GM21825 (cell line): Measurements from ENCODE around the gene BCAR3.

ENCODE experiments used
- ATAC-seq: cut with Tn5 transposase; IDR thresholded peaks from one replicate; pipeline ENCODE4 v1.9.1; 2021; ENCODE audit warnings: mild to moderate bottlenecking, moderate library complexity; ENCODE audit not compliant: unreplicated experiment

Gene BCAR3

GRCh38 chr1:93681101-93681988 is at the start of gene BCAR3:
TSS of gene BCAR3 (minus strand) at chr1:93681837. CDS start at chr1:93674930, 6,907 bp downstream.
- ATAC-seq: peak; percentile 72

DNA sequence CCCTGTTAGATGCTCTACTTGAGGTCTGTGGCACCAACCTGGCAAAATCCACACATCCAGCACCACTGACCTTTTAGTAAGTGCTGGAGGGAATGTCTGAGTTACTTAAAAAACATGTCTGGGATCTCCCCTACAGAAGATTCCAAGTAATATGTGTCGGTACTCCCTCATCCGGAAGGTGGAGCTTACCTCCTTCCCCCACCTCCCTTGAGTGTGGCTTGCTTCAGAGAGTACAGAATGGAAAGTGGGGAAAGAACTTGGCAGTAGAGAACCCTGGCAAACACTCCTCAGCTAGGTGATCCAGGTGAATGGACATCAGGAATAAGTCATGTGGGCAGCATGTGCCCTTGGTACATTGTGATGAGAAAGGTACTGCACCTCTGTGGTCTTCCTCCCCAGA is 49.0 kb upstream of the BCAR3 start:
- ATAC-seq: no peak

DNA sequence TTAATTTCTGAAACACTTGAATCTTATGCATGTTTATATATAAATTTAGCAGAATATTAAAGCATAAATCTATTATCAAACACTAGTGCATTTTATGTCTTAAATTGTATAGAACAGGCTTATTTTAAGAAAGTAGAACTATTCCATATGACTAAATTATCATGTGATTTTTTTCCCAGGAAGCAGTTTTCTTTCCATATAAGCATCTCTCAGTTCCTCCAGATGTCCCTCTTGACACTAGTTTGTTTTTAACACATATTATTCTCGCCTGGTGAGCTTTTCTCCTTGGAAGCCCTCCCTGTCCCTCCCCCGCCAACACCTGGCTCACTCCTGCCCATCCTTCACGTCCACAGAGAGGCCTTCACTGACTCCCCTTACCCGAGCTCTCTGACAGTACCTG is 48.3 kb upstream of the BCAR3 start:
- ATAC-seq: no peak

GRCh38 chr1:93729502-93729901 is 47.9 kb upstream of the BCAR3 start:
- peak; percentile 52 for ATAC-seq

DNA sequence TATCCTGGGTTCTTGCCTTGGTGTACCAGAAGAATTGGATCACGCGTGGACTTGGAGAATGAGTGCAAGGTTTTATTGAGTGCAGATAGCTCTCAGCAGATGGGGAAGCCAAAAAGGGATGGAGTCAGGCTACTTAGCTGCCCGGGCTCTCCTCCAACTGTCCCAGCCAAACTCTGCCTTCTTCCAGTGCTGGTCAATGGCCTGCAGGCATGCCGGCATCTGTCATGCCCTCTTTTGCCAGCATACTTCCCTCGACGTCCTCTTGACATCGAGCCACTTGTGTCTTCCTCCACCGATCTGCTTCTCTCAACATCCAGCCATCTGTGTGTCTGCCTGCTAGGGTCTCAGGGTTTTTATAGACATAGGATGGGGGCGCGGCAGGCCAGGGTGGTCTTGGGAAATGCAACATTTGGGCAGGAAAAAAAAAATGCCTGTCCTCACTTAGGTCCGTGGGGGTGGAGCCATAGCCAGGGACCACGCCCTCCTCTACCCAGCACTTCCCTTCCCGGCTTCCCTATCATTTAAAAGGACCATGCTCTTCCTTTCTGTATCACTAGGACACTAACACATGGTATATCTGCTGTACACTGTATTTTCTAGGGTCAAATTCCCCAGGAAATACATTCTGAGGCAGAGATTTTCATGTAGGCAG is 47.0 kb upstream of the BCAR3 start:
- ATAC-seq: no peak

- no peak for ATAC-seq
These were observed 42.2 kb upstream of the BCAR3 start for GRCh38 chr1:93723733-93724270.

- no peak for ATAC-seq
These were observed 41.5 kb upstream of the BCAR3 start for GRCh38 chr1:93723110-93723509.

DNA sequence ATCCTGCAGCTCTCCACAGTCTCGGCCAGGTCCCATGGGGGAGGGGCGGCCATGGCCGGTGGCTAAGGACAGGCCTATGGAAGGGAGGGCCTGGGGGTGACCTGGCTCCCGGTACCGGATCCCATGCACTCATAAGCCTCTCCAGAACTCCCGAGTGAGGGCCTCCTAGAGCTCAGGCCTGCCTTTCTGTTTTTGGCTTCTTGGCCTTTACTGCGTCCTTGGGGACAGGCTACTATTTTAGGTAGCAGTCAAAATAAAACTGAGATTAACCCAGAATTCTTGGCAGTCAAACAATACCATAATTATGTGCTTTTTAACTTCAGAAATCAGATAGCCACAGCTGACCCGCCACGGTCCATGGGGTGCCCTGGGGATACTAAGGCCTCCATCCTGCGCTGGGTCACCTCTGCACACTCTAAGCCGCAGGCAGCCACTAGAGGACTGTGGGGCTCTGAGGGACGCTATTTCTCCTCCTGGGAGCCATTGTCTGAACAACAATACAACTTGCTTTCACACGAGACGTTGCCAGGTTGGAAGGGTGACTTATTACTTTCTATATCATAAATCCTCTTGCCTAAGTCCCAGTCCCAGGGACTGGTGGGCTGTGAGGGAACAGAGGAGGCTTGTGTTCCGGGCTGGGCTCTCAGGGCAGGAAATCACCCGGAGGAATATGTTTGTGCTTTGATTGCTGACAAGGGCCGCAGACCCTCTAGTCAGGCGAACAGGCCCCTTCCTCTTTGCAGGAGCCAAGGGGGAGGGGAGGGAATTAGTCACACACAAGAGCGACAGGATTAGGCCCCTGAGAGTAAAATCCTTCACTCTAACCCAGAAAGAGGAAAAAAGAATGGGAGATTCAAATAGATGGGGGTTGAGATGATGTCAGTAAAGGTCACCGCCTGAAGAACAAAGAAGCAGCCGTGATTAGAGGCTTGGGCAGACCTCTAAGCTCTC is 40.7 kb upstream of the BCAR3 start:
- no peak for ATAC-seq

GRCh38 chr1:93720956-93721626 is 39.5 kb upstream of the BCAR3 start:
- no peak for ATAC-seq

DNA sequence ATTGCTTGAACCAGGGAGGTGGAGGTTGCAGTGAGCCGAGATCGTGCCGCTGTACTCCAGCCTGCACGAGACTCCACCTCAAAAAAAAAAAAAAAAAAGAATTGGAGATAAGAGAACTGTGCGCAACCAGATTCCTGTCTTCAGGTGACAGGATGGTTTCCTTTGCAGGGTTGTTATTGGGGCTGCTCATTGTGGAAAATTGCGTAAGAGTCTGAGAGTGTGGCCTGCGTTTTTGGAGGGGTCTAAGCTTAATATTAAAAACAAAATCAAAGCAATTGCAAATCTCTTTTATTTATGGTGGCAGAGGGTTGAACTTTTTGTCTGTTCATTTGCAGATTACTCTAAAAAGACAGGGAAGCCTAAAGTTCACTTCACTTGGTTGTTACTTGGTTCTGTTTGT is 36.0 kb upstream of the BCAR3 start:
- ATAC-seq: no peak

DNA sequence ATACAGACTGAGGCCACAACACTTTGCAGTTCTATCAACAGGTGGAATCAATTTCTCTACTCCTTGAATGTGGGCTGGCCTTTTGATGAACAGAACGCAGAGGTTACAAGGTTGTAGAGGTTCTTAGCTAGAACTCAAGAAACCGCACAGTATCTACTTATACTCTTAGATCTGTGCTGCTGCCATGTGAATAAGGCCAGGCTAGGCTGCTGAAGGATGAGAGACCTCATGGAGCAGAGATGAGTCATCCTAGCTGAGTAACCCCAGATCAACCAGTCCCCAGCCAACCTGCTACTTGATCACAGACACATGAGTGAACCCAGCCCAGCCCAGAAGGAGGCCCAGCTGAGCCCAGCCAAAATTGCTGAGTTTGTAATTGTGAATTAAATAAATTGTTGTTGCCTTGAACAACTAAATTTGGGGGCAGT is 35.3 kb upstream of the BCAR3 start:
- ATAC-seq: no peak

- ATAC-seq: no peak
These were observed 34.5 kb upstream of the BCAR3 start for GRCh38 chr1:93716163-93716562.

- peak; percentile 41 for ATAC-seq
These were observed 34.0 kb upstream of the BCAR3 start for GRCh38 chr1:93715529-93716126.

DNA sequence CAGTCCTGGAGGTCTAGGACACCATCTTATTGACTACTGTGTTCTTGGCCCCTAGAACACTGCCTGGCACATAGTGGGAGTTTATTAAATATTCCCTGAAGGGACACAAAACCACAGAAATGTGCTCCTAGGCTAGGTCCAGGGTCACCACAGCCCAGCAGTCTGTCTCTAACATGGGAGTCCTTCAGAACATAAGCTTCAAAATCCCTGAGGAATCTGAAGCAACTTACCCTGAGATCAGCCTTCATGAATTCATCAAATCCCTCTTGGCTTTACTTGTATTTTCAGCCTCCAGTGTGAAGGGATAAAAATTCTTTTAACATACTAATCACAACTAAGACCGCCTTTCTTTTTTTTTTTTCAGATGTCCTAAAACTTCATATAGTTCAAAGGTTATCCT is 32.7 kb upstream of the BCAR3 start:
- ATAC-seq: no peak

DNA sequence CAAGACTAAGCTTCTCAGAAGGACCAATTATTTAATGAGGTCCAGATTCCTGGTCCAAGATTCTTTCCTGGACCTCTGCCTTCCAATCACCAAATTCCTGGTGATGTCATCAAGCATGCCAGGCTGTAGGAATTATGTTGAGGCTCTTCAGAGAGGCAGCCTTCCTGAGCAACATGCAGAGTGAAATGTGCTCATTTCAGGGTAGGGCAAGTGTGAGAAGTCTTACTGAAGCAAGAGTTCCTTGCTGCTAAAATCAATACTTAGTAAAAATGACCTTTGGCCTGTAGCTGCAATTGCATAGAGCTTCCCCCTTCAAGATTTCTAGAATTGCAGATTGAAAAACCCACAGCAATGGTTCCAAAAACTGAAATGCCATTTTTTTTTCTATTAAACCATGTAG is 31.7 kb upstream of the BCAR3 start:
- ATAC-seq: no peak

DNA sequence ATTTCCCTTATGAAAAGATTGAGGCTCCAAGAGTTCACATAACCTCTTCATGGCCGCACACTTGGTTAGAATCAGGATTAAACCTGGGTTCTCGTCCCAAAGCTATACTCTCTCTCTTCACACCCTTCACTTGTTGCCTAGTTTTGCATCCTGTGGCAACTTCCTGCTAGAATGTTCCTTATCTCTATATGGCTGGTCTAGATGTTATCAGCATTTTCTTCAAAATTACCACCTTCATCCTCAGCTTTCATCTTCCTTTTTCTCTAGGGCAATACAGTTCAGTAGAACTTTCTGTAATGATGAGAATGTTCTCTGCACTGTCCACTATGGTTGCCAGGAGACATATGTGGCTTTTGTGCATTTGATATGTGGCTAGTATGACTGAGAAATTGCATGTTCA is 31.1 kb upstream of the BCAR3 start:
- no peak for ATAC-seq

DNA sequence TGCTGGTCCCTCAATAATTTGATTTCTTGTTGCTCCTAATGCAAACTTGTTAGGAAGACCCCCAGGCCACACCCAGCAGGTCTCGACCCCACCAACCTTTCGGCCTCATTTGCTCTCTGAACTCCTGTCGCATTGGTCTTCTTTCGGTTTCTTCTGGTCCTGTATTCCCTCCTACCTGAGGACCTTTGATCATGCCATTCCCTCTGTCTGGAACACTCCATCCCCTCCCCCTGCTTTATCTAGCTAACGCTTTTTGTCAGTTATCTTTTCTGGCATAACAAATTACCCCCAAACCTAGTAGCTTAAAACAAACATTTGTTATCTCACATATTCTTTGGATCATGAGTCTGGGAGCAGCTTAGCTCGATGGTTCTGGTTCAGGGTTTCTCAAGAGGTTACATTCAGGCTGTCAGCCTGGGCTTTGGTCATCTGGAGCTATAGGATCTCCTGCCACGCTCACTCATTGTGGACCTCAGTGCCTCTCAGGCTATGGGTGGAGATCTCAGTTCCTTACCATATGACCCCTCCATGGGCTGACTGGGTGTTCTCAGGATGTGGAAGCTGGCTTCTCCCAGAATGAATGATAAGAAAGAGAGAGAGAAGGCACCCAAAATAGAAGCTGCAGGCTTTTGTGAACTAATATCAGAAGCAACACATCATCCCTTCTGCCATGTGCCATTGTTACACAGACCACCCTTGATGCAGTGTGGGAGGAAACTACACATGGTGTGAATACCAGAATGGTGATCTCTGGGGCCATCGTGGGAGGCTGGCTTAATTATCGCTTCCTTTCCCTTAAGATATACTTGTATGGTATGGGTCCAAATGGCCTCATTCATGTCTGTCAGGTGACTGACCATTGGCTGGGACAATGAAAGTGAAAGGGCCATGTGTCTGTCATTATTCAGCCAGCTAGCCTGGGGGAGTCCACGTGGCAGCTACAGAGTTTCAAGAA is 29.1 kb upstream of the BCAR3 start:
- no peak for ATAC-seq

- ATAC-seq: peak; percentile 32
These were observed 27.3 kb upstream of the BCAR3 start for GRCh38 chr1:93708734-93709481.
